Measurements from ENCODE around the gene TRNAU1AP. TPM values are rescaled to one million over a fixed set of nuclear protein-coding genes. Genes with fewer than 3 reads are reported as not detected.
"Not testable (repeated sequence)": the region's sequence is repeated elsewhere in the genome, so short reads cannot be mapped to it uniquely, and the experiment has no call there.

The TRNAU1AP gene
- total and polyA plus RNA-seq, 2 of the 13 experiments (the other 11 are each of a cell fraction or from before 2014, with no cell fraction given): 29.0 to 42.9 TPM

GRCh38 chr1:28586585-28587391, 33.9 kb downstream of the TRNAU1AP start:
- intact Hi-C loops (cut with micrococcal nuclease; ENCODE audit: unreplicated experiment); H3K36me3 ChIP-seq (replicated peaks in 1 of 2; ENCODE audit: control insufficient read depth in 1 of 2, insufficient read depth in 2 of 2, low read length in 2 of 2); ATAC-seq; BruUV-seq (replicated peaks); H2AFZ ChIP-seq (ENCODE audit: low read length); H3K9me3 ChIP-seq (ENCODE audit: low read length); CTCF ChIA-PET (ENCODE audit: low intra/inter-chr PET ratio, low total read pairs); H3K27me3 ChIP-seq (ENCODE audit: control insufficient read depth in 1 of 2, insufficient read depth in 2 of 2, low read length in 2 of 2); FAIRE-seq; H4K20me1 ChIP-seq (ENCODE audit: insufficient read depth, low read length); H3K79me2 ChIP-seq (ENCODE audit: insufficient read depth, low read length); TF ChIP-seq HNF1A (IDR thresholded peaks at IDR 0.05; ENCODE audit: low read depth): not testable (repeated sequence)
- 38% methylated on average over 19 of the region's 19 CpGs for WGBS (ENCODE audit: low lambda C conversion rate)
- Histone ChIP-seq H3K4me2 (ENCODE audit: low read depth, low read length) (peak overlapping the region; percentile 62), H3K27ac (ENCODE audit: extremely low read length, insufficient read depth, low read length) (peak overlapping the region; percentile 73), H3K4me1 (ENCODE audit: insufficient read depth, low read length) (peaks cover 78% of the 10 kb centered on the region), H3K4me3 (replicated peaks in 1 of 3; ENCODE audit: insufficient read depth in 1 of 3, low read depth in 2 of 3, low read length in 3 of 3) (peak overlapping the region in 2 of 3 experiments; percentile 25 to 37; a peak in 4 of 6 replicates), H3K9ac (ENCODE audit: insufficient read depth, low read depth, low read length) (peak overlapping the region; percentile 39)
- POLR2A ChIA-PET: interaction anchor here (1.1 kb wide), 1 partner anchor 15 kb away, joined by 3 read pairs; no protein-coding TSS in a partner anchor
- in situ Hi-C loops (cut with HindIII; ENCODE audit: extremely low pct_ligation_motif_present, low pct_unique_long_range_greater_than_20kb): loop anchor here (25.0 kb wide), 1 partner anchor 349 kb away; the partner anchor contains the start of genes ATP5IF1 and DNAJC8
- peak; percentile 65 for DNase-seq (ENCODE audit: low spot score)
- TF ChIP-seq DPF2 (CRISPR knock-in tag; IDR thresholded peaks at IDR 0.05; ENCODE audit: borderline replicate concordance, low read depth) (0 out of 2 replicates have a peak, but pooled peaks have one; percentile 31), FOXK1 (CRISPR knock-in tag; IDR thresholded peaks at IDR 0.05; ENCODE audit: borderline replicate concordance, low read depth) (0 out of 2 replicates have a peak, but pooled peaks have one; percentile 20), PAXIP1 (CRISPR knock-in tag; conservative IDR thresholded peaks at IDR 0.05) (peak; percentile 86), HNF1A (CRISPR knock-in tag; IDR thresholded peaks at IDR 0.05; ENCODE audit: borderline replicate concordance) (peak; percentile 16; the same call in 1 of the 2 replicates), SALL1 (CRISPR knock-in tag; IDR thresholded peaks at IDR 0.05) (peak; percentile 65), HOMEZ (CRISPR knock-in tag; IDR thresholded peaks at IDR 0.05; ENCODE audit: low read depth) (peak; percentile 53; the same call in 1 of the 2 replicates), ZFP36L1 (CRISPR knock-in tag; IDR thresholded peaks at IDR 0.05) (0 out of 2 replicates have a peak, but pooled peaks have one; percentile 47), FOXO1 (CRISPR knock-in tag; IDR thresholded peaks at IDR 0.05) (peak; percentile 52; the same call in 1 of the 2 replicates), ETV5 (CRISPR knock-in tag; IDR thresholded peaks at IDR 0.05; ENCODE audit: borderline replicate concordance) (peak; percentile 42; the same call in 1 of the 2 replicates), HDAC2 (CRISPR knock-in tag; IDR thresholded peaks at IDR 0.05) (peak; percentile 63; the same call in 1 of the 2 replicates), ARID2 (CRISPR knock-in tag; IDR thresholded peaks at IDR 0.05; ENCODE audit: borderline replicate concordance) (0 out of 2 replicates have a peak, but pooled peaks have one; percentile 29)
